HUES6 (cell line): Measurements from ENCODE around the gene UNK.
"Not testable (repeated sequence)": the region's sequence is repeated elsewhere in the genome, so short reads cannot be mapped to it uniquely, and the experiment has no call there.

Experiments
- H3K27ac ChIP-seq: 2 replicates; pipeline ENCODE4 v1.7.0; 2013; ENCODE audit warnings: low read depth, mild to moderate bottlenecking, low read length, inconsistent platforms
- H3K27me3 ChIP-seq: 2 replicates; pipeline ENCODE4 v1.6.1; 2013; ENCODE audit warnings: low read length; ENCODE audit not compliant: control insufficient read depth, insufficient read depth
- H3K36me3 ChIP-seq: 2 replicates; pipeline ENCODE4 v1.6.1; 2013; ENCODE audit warnings: low read length; ENCODE audit not compliant: control insufficient read depth, insufficient read depth
- H3K4me1 ChIP-seq: 2 replicates; pipeline ENCODE4 v1.6.1; 2013; ENCODE audit warnings: low read length; ENCODE audit not compliant: control insufficient read depth, insufficient read depth
- H3K4me3 ChIP-seq: 2 replicates; pipeline ENCODE4 v1.5.1; 2013; ENCODE audit warnings: low read depth, low read length
- H3K9ac ChIP-seq: one replicate; pipeline ENCODE4 v1.6.1; 2013; ENCODE audit warnings: mild to moderate bottlenecking, low read length
- H3K9me3 ChIP-seq: 2 replicates; pipeline ENCODE4 v1.6.1; 2013; ENCODE audit warnings: low read depth, low read length; ENCODE audit not compliant: control insufficient read depth, insufficient read depth

UNK gene

DNA sequence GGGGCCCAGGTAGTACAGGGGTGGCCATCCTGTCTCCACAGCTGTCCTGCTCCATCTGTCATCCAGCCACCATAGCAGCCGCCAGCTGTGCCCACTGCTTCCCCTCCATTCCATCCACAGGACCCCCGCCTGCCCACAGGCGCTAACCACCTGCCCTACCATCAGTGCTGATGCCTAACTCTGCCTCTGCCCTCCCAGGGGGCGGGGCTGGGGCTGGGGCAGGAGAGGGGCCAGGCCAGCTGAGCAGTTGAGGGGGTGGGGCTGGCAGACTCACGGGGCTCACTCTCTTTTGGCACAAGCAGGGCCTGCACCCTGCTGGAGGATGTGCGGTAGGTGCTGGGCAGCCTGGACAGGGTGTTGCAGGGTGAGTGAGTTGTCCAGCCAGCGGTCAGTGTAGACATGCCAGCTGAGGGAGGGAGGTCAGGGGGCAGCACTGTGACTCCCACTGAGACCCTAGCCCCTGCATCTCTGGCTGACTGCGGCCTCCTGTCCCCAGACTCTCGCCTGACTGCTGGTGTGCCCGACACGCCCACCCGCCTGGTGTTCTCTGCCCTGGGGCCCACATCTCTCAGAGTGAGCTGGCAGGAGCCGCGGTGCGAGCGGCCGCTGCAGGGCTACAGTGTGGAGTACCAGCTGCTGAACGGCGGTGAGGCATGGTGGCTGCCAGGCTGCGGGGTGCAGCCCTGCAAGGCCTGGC lies 29.3 kb upstream of the UNK start:
- Histone ChIP-seq H3K4me3 (no peak overlapping the region), H3K4me1 (peaks cover 12% of the 10 kb centered on the region), H3K27me3 (no peaks in the 10 kb centered on the region), H3K9ac (no peak overlapping the region), H3K27ac (no peak overlapping the region), H3K36me3 (no peaks in the 10 kb centered on the region; the same call in 1 of the 2 replicates), H3K9me3 (no peaks in the 10 kb centered on the region)

DNA sequence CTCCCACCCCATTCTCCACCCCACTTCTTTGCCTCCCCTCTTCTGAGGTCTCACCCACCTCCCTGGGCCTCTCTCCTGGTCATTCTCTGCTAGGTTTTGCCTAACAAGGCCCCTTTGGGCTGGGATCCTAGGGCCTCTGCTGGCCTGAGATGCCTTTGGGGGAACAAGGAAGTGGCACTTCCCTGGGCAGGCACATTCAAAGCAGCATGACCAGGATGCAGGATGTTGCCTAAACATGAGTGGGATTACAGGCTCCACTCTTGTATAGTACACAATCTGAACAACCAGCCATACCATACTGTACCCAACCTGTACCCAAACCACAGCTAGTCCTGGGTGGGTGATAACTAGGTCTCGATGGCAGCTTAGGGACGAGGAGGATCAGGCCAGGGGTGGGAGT lies 28.6 kb upstream of the UNK start:
- Histone ChIP-seq H3K9me3 (no peaks in the 10 kb centered on the region), H3K27me3 (no peaks in the 10 kb centered on the region), H3K4me1 (peaks cover 12% of the 10 kb centered on the region), H3K36me3 (no peaks in the 10 kb centered on the region; the same call in 1 of the 2 replicates), H3K9ac (no peak overlapping the region), H3K4me3 (no peak overlapping the region), H3K27ac (no peak overlapping the region)

DNA sequence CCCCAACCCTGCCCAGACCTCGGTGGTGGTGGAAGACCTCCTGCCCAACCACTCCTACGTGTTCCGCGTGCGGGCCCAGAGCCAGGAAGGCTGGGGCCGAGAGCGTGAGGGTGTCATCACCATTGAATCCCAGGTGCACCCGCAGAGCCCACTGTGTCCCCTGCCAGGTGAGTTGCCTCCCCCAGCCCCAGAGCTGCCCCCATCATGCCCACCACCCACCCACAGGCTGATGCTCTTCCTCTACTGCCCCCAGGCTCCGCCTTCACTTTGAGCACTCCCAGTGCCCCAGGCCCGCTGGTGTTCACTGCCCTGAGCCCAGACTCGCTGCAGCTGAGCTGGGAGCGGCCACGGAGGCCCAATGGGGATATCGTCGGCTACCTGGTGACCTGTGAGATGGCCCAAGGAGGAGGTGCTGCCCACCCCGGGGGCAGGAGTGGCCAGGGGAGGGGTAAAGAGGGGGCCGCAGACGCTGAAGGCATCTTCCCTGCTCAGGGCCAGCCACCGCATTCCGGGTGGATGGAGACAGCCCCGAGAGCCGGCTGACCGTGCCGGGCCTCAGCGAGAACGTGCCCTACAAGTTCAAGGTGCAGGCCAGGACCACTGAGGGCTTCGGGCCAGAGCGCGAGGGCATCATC lies 28.0 kb upstream of the UNK start:
- H3K36me3 ChIP-seq, result no peaks in the 10 kb centered on the region; the same call in 1 of the 2 replicates
- no peak overlapping the region for H3K9ac ChIP-seq
- H3K4me3 ChIP-seq, result no peak overlapping the region
- peaks cover 12% of the 10 kb centered on the region for H3K4me1 ChIP-seq
- H3K9me3 ChIP-seq, result no peaks in the 10 kb centered on the region
- no peaks in the 10 kb centered on the region for H3K27me3 ChIP-seq
- no peak overlapping the region for H3K27ac ChIP-seq

DNA sequence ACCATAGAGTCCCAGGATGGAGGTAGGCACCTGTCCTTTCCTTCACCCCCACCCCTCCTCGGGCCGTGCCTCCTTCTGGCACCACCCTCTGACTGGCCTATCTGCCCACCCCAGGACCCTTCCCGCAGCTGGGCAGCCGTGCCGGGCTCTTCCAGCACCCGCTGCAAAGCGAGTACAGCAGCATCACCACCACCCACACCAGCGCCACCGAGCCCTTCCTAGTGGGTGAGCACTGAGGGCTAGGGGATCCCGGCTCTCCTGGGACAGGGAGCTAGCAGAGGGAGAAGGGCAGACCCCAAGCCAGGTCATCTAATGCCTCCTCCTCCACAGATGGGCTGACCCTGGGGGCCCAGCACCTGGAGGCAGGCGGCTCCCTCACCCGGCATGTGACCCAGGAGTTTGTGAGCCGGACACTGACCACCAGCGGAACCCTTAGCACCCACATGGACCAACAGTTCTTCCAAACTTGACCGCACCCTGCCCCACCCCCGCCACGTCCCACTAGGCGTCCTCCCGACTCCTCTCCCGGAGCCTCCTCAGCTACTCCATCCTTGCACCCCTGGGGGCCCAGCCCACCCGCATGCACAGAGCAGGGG lies 27.4 kb upstream of the UNK start:
- Histone ChIP-seq H3K4me3 (no peak overlapping the region), H3K4me1 (peaks cover 12% of the 10 kb centered on the region), H3K27ac (no peak overlapping the region), H3K9ac (no peak overlapping the region), H3K36me3 (no peaks in the 10 kb centered on the region; the same call in 1 of the 2 replicates), H3K27me3 (no peaks in the 10 kb centered on the region), H3K9me3 (no peaks in the 10 kb centered on the region)

DNA sequence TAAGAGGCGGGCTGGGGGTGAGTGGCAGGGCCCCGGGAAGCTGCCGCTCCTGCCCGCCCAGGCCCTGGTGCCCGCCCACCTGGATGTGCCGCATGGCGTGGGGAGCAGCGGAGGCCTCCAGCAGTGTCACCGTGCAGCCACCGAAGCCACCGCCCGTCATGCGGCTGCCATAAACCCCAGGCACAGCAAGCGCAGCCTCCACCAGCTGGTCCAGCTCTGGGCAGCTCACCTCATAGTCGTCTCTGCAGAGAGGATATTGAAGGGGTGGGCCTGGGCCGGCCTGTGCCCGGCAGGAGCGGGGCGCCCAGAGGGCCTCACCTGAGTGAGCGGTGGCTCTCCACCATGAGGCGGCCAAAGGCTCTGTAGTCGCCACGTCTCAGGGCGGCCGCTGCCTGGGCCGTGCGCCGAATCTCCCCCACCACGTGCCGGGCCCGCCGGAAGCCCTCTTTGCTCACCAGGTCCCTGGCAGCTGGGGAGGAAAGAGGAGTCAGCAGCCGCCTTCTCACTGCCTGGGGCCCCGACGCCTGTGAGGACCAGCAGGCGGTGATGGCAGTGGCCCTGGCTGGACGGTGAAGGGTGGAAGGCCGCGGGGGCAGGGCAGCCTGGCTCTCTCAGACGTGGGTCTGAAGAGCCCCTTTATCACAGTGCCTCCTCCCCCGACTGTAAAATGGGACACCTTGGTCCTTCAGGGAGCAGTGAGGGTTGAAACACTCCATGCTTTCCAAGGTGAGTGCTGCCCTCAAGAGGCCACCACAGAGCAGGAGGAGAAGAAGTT lies 26.3 kb upstream of the UNK start:
- Histone ChIP-seq H3K27me3 (no peaks in the 10 kb centered on the region), H3K9me3 (no peaks in the 10 kb centered on the region), H3K4me3 (no peak overlapping the region), H3K36me3 (no peaks in the 10 kb centered on the region; the same call in 1 of the 2 replicates), H3K4me1 (peaks cover 9% of the 10 kb centered on the region), H3K27ac (no peak overlapping the region), H3K9ac (no peak overlapping the region)

DNA sequence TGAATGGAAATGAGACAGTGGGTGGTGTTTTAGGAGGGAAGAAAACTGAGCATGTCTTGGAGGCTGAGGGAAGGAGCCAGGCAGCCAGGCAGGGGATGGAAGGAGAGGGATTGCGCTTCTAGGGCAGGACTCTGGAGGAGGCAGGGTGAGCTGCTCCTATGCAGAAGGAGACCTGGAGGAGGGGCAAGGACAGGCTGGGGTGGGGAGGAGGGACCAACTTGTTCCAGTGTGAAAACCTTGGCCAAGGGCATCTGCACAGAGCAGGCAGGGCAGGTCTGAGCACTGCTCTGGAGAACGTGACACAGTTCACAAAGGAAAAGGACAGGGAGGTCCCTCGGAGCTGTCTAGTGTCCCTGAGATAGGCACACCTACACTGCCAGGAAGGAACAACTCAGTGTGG lies 25.1 kb upstream of the UNK start:
- no peak overlapping the region for H3K27ac ChIP-seq
- no peaks in the 10 kb centered on the region; the same call in 1 of the 2 replicates for H3K36me3 ChIP-seq
- no peaks in the 10 kb centered on the region for H3K27me3 ChIP-seq
- H3K9ac ChIP-seq, result no peak overlapping the region
- H3K4me3 ChIP-seq, result no peak overlapping the region
- H3K9me3 ChIP-seq, result no peaks in the 10 kb centered on the region
- peaks cover 13% of the 10 kb centered on the region for H3K4me1 ChIP-seq

DNA sequence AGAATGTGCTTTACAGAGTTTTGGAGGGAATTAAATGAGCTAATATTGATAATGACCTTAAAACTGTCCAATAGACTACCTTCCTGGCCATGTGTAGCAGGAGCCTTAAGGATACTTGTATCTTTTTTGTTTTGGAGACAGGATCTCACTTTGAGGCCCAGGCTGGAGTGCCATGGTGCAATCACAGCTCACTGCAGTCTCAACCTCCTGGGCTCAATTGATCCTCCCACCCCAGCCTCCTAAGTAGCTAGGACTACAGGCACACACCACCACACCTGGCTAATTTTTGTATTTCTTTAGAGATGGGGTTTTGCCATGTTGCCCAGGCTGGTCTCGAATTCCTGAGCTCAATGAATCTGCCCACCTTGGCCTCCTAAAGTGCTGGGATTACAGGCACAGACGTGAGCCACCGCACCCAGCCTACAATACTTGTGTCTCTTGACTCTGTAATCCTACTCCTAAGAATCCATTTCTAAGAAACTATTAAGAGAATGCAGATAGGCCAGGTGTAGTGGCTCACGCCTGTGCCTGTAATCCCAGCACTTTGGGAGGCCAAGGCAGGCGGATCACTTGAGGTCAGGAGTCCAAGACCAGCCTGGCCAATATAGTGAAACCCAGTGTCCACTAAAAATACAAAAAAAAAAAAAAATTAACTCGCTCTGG lies 24.5 kb upstream of the UNK start:
- not testable (repeated sequence) for H3K27me3 ChIP-seq

DNA sequence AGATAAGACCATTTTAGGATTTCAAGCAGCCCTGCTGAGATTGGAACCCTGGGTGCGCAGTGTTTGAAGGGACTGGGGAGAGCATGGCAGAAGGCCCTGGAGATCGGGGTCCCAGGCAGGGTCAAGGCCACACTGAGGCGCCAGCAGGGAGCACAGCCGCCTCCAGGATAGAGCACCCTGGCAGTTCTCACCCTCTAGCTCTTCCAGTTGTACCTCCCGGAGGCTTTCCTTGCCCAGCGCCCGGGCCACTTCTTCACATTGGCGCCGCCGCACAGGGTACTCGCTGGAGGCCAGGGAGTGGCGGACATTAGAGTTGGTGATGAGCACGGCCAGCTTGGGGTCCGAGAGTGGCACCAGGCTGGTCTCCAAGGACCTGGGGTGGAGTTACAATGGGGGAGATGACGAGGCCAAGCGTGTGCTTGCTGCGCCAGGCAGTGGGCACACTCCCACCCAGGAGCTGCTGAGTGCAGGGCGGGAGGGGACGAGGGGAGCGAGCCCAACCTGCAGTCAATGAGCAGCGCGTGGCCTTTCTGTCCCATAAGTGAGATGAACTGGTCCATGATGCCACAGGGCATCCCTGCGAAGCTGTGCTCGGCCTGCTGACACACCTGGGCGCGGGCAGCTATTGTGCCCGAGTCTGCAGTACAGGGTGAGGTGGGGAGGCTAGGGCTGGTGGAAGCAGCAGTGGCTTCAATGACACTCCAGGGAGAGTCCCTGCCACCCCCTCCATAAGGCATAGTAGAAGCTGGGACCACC lies 21.9 kb upstream of the UNK start:
- peaks cover 13% of the 10 kb centered on the region for H3K4me1 ChIP-seq
- no peak overlapping the region for H3K9ac ChIP-seq
- no peak overlapping the region for H3K27ac ChIP-seq
- H3K36me3 ChIP-seq, result no peaks in the 10 kb centered on the region; the same call in 1 of the 2 replicates
- H3K9me3 ChIP-seq, result no peaks in the 10 kb centered on the region
- H3K4me3 ChIP-seq, result no peak overlapping the region
- no peaks in the 10 kb centered on the region for H3K27me3 ChIP-seq

More for the DNA sequence above, 24.5 kb upstream of the UNK start:
- H3K9ac ChIP-seq, H3K9me3 ChIP-seq, H3K4me3 ChIP-seq, H3K36me3 ChIP-seq, H3K27ac ChIP-seq: not testable (repeated sequence)
- H3K4me1 ChIP-seq, result peaks cover 13% of the 10 kb centered on the region

DNA sequence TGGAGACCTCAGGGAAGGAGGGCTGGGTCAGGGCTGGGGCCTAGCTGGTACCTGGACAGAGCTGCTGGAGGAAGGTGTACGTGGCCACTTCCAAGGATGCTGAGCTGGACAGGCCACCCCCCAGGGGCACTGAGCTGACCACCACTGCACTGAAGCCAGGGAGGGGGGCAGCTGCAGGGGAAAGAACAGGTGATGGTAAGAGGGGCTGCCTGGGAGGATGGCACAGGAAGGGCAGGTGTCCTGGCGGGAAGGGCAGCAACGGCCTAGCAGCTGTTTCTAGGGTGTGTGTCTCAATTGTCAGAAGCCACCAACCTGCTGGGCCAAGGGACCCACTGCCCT lies 21.4 kb upstream of the UNK start:
- Histone ChIP-seq H3K27ac (no peak overlapping the region), H3K36me3 (no peaks in the 10 kb centered on the region), H3K4me3 (no peak overlapping the region), H3K9me3 (no peaks in the 10 kb centered on the region), H3K4me1 (peaks cover 13% of the 10 kb centered on the region), H3K9ac (no peak overlapping the region), H3K27me3 (no peaks in the 10 kb centered on the region)
